Measurements from ENCODE around the gene CC2D2A.

The CC2D2A gene

DNA sequence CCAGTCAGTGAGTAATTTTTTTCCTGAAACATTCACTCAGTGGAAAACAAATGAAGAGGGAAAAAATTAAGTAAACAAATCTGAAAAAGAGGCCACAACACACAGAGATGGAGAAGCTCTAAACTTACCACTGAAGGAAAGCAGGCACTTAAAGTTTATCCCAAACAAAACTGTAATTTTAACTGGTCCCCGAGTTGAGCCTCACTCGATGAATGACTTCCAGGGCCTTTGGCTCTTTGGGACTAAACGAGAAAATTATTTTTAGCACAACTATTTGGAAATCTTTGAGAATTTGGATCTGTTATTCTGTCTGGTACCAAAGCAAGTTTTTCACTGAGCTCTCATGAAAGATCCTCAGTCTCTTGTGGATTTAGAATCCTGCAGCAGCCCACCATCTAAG is 42.0 kb upstream of the CC2D2A start, which contains the start of gene C1QTNF7:
Gene C1QTNF7 (plus strand): TSS at position 333 of the 400 bp plus-strand sequence. CDS start 7,711 bp downstream, outside the sequence.
- TF ChIP-seq, protein P1, sequence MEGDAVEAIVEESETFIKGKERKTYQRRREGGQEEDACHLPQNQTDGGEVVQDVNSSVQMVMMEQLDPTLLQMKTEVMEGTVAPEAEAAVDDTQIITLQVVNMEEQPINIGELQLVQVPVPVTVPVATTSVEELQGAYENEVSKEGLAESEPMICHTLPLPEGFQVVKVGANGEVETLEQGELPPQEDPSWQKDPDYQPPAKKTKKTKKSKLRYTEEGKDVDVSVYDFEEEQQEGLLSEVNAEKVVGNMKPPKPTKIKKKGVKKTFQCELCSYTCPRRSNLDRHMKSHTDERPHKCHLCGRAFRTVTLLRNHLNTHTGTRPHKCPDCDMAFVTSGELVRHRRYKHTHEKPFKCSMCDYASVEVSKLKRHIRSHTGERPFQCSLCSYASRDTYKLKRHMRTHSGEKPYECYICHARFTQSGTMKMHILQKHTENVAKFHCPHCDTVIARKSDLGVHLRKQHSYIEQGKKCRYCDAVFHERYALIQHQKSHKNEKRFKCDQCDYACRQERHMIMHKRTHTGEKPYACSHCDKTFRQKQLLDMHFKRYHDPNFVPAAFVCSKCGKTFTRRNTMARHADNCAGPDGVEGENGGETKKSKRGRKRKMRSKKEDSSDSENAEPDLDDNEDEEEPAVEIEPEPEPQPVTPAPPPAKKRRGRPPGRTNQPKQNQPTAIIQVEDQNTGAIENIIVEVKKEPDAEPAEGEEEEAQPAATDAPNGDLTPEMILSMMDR (IDR thresholded peaks at IDR 0.05; ENCODE audit: insufficient read depth, low read length, poor library complexity, severe bottlenecking): no peak
- Histone ChIP-seq H3K27me3 (replicated peaks; ENCODE audit: control insufficient read depth, insufficient read depth, low read length) (no peaks in the 10 kb centered on the region; the same call in 1 of the 2 replicates), H3K4me3 (replicated peaks; ENCODE audit: low read depth, low read length) (no peak within 1 kb of the TSS), H3K36me3 (ENCODE audit: control insufficient read depth, insufficient read depth, low read length) (no peaks in the 10 kb centered on the region)
- no peak for DNase-seq (ENCODE audit: extremely low read depth, insufficient read length)

DNA sequence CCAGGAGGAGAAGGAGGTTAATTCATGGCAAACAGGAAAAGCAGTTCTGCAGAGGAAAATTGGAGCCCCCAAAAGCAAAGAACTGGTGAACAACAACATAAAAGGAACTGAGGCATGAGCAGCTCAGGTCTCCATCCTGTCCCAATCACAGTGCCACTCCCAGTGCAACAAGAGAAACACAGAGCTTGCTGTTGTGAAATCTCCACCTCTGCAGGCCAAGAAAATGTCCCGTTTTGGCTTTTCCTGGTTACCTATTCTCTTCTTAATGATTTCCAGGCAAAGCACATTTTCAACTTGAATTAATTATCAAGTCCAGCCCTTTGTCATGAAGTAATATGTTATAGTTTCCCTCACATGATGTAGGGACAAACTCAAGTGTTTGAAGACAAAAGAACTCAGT is 41.1 kb upstream of the CC2D2A start:
- Histone ChIP-seq H3K27me3 (replicated peaks; ENCODE audit: control insufficient read depth, insufficient read depth, low read length) (no peaks in the 10 kb centered on the region; the same call in 1 of the 2 replicates), H3K36me3 (ENCODE audit: control insufficient read depth, insufficient read depth, low read length) (no peaks in the 10 kb centered on the region), H3K4me3 (replicated peaks; ENCODE audit: low read depth, low read length) (no peak overlapping the region)
- DNase-seq (ENCODE audit: extremely low read depth, insufficient read length): no peak
- TF ChIP-seq, protein P1 (IDR thresholded peaks at IDR 0.05; ENCODE audit: insufficient read depth, low read length, poor library complexity, severe bottlenecking): no peak

DNA sequence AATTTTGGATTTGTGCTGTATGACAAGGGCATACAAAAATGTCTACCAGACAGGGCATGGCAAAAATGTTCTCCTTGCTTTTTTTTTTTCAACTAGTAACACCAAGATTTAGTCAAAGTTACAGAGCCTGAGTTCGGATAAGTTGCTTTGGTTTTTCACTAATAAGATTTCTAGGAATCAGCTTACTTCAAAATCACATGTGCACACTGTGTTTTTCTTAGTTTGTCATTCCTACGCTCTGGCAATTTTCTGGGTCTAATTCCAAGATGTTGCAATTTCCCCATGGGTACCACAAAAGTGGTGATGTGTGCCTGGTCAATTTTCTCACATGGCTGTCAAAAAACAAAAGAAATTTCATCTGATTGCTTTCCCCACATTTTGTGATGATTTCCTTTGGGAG is 35.6 kb upstream of the CC2D2A start:
- no peak overlapping the region for H3K4me3 ChIP-seq (replicated peaks; ENCODE audit: low read depth, low read length)
- H3K36me3 ChIP-seq (ENCODE audit: control insufficient read depth, insufficient read depth, low read length): no peaks in the 10 kb centered on the region
- H3K27me3 ChIP-seq (replicated peaks; ENCODE audit: control insufficient read depth, insufficient read depth, low read length): no peaks in the 10 kb centered on the region
- DNase-seq (ENCODE audit: extremely low read depth, insufficient read length): no peak
- TF ChIP-seq, protein P1 (IDR thresholded peaks at IDR 0.05; ENCODE audit: insufficient read depth, low read length, poor library complexity, severe bottlenecking): no peak

DNA sequence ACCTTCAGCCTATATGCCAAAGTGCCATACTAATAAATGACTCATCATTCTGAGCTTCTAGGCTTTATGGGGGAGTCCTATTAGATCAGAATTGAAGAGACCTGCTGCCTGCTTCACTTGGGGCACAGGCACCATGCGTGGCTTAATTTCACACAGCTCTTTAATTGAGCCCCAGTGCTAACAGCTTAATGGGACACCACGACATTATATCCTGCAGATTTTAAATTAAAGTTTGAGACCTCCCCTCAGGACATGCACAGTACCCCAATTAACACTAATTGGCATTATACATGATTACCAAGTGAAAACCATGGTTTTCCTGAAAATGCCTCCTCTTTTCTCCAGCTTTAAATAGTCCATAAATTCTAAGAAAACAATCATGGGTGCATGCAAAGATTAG is 35.0 kb upstream of the CC2D2A start:
- Histone ChIP-seq H3K36me3 (ENCODE audit: control insufficient read depth, insufficient read depth, low read length) (no peaks in the 10 kb centered on the region), H3K4me3 (replicated peaks; ENCODE audit: low read depth, low read length) (no peak overlapping the region), H3K27me3 (replicated peaks; ENCODE audit: control insufficient read depth, insufficient read depth, low read length) (no peaks in the 10 kb centered on the region)
- TF ChIP-seq, protein P1 (IDR thresholded peaks at IDR 0.05; ENCODE audit: insufficient read depth, low read length, poor library complexity, severe bottlenecking): no peak
- no peak for DNase-seq (ENCODE audit: extremely low read depth, insufficient read length)

DNA sequence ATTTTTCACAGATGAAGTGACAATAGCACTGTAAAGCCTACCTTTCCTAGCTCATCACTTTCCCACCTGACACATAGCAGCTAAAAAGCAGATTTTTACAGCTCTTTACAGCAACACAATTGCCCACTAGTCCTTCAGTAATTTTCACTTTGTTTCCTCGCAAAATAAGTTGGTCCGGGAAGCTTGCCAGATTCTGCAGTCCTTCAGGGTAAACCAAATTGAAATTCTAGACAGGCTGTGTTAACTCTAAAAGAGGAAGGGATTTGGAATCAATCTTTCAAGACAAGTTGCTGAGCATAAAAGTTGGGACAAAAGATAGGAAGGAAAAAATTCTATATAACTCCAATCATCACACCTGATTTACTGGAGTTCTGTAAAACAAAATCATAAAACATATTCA is 33.2 kb upstream of the CC2D2A start:
- TF ChIP-seq, protein P1 (IDR thresholded peaks at IDR 0.05; ENCODE audit: insufficient read depth, low read length, poor library complexity, severe bottlenecking): no peak
- DNase-seq (ENCODE audit: extremely low read depth, insufficient read length): no peak
- H3K27me3 ChIP-seq (replicated peaks; ENCODE audit: control insufficient read depth, insufficient read depth, low read length): no peaks in the 10 kb centered on the region
- H3K4me3 ChIP-seq (replicated peaks; ENCODE audit: low read depth, low read length): no peak overlapping the region
- no peaks in the 10 kb centered on the region for H3K36me3 ChIP-seq (ENCODE audit: control insufficient read depth, insufficient read depth, low read length)

DNA sequence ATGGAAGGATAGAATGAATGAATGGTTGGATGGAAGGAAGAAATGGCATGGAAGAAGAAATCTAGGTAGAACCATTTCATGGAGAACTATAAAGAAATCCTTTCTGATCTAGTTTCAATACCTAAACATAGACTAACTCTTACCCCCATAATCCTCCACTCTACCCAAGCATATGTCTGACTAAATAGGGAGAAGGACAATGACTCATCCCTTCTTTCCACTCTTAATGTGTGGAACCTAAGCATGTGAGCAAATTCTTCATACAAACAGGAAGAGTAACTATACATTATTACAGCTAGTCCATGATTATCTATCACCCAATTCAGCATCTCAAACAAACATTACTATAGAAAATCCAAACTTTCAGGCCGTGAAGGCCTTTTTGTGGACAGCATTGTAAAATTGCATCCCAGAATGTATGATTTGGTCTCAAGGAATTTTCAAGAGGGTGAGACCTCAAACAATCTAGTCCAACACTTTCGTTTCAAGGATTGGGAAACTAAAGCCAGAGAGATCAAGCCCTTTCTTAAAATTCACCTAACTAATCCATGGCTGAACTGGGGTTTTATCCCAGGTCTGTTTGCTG is 30.6 kb upstream of the CC2D2A start:
- Histone ChIP-seq H3K4me3 (replicated peaks; ENCODE audit: low read depth, low read length) (no peak overlapping the region), H3K27me3 (replicated peaks; ENCODE audit: control insufficient read depth, insufficient read depth, low read length) (no peaks in the 10 kb centered on the region), H3K36me3 (ENCODE audit: control insufficient read depth, insufficient read depth, low read length) (no peaks in the 10 kb centered on the region)
- DNase-seq (ENCODE audit: extremely low read depth, insufficient read length): no peak
- TF ChIP-seq, protein P1 (IDR thresholded peaks at IDR 0.05; ENCODE audit: insufficient read depth, low read length, poor library complexity, severe bottlenecking): no peak

All from GM06990 (cell line).